Subcutaneous adipose tissue (tissue), 4 donors: Measurements from ENCODE around the gene DDR1. TPM values are rescaled to one million over a fixed set of nuclear protein-coding genes. Genes with fewer than 3 reads are reported as not detected.

Experiments used
- total RNA-seq, 4 donors: library from RNA; depleted of rRNA; stranded (reverse); fragments of >200 nt; gene quantifications; one replicate each; pipeline ENCODE4 v1.1.0, GENCODE V29; 2016
- TF ChIP-seq, protein P1 (sequence below): fragments of 450-650 bp; IDR thresholded peaks from one replicate; pipeline ENCODE4 v1.5.1; 2016; ENCODE audit warnings: low read depth, mild to moderate bottlenecking, control low read depth, antibody characterized with exemption, moderate library complexity

DDR1 gene
- total RNA-seq, 4 donors from 2014 or later: 14.3 to 62.0 (median 27.8) TPM

DNA sequence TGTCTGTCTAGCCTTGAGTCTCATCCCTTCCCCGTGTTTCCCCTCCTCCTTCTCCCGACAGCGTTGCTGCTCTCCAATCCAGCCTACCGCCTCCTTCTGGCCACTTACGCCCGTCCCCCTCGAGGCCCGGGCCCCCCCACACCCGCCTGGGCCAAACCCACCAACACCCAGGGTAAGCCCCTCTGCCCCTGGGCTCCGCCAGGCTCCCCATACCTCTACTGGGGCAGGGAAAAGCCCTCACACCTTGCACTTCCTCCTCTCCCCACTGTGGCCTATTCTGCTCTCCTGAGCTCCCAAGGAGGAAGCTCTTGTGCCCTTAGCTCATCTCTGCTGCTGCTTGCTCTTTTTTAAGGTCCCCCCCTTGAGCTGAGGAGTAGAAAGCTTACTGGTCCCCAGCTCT lies 11.0 kb downstream of the DDR1 start:
- TF ChIP-seq, protein P1, sequence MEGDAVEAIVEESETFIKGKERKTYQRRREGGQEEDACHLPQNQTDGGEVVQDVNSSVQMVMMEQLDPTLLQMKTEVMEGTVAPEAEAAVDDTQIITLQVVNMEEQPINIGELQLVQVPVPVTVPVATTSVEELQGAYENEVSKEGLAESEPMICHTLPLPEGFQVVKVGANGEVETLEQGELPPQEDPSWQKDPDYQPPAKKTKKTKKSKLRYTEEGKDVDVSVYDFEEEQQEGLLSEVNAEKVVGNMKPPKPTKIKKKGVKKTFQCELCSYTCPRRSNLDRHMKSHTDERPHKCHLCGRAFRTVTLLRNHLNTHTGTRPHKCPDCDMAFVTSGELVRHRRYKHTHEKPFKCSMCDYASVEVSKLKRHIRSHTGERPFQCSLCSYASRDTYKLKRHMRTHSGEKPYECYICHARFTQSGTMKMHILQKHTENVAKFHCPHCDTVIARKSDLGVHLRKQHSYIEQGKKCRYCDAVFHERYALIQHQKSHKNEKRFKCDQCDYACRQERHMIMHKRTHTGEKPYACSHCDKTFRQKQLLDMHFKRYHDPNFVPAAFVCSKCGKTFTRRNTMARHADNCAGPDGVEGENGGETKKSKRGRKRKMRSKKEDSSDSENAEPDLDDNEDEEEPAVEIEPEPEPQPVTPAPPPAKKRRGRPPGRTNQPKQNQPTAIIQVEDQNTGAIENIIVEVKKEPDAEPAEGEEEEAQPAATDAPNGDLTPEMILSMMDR: no peak

DNA sequence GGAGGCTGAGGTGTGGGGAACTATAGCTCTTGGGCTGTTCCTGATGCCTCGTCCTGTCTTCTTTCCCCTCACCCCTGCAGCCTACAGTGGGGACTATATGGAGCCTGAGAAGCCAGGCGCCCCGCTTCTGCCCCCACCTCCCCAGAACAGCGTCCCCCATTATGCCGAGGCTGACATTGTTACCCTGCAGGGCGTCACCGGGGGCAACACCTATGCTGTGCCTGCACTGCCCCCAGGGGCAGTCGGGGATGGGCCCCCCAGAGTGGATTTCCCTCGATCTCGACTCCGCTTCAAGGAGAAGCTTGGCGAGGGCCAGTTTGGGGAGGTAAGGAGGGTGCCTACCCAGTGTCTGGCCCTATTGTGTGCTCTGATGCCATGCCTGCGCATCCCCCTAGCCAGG lies 12.2 kb downstream of the DDR1 start:
- TF ChIP-seq, protein P1: no peak

GRCh38 chr6:30897882-30898281 lies 13.6 kb downstream of the DDR1 start:
- TF ChIP-seq, protein P1: no peak

GRCh38 chr6:30898750-30899360 lies 14.5 kb downstream of the DDR1 start:
- TF ChIP-seq, protein P1: no peak

DNA sequence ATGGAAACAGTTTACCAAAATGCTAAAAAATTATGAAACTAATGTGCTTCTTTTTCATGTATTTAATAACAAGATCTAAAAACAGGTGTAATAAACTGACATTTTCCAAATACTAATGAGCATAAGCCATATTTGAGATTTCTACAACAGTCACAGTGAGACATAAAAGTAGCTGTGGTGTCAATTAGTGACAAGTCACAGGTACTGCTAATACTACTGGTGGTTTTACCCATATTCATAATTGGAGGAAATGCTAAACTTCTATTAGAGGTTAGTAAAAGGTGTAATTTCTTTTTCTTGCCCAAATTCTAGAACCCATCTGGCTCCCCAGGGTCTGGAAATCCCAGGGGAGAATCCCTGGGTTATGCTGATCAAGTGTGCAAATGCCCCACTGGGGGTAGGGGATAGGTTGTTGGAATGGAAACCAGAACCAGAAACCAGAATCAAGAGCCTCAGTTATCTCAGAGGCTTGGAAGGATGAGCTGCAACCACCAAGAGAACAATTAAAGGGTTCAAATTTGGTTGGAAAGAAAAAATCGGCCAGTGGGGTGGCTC lies 16.6 kb downstream of the DDR1 start:
- TF ChIP-seq, protein P1: no peak

DNA sequence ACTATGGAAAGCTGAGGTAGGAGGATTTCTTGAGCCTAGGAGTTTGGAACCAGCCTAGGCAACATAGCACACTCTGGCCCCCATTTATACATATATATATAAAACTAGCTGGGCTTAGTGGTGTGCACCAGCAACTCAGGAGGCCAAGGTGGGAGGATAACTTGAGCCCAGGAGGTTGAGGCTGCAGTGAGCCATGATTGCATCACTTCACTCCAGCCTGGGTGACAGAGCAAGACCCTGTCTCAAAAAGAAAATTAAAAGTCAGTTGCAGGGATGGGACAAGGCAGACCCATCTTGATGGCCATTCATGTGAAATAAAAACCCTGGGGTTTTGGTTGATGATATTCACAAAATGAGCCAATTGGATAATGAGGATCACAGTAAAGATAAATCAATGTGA lies 17.1 kb downstream of the DDR1 start:
- TF ChIP-seq, protein P1: no peak

DNA sequence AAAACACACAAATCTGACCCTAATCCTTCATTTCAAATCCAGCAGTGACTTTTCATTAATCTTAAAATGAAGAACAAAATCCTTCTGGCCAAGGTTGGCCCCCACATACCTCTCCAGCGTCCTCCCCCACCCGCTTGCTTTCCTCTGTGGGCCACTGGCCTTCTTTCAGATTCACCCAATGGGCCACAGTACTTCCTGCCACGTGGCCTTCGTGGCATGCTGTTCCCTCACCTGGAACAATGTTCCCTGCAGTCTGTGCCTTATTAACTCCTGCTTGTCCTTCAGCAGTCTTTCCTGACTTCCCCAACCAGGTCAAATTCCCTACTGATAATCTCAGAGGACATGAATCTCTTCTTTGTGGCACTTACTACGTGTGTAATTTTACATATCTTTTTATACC lies 18.4 kb downstream of the DDR1 start:
- TF ChIP-seq, protein P1: no peak
